Measurements from ENCODE around the gene ANGPTL2. TPM values are rescaled to one million over a fixed set of nuclear protein-coding genes. Genes with fewer than 3 reads are reported as not detected.

ANGPTL2 gene
- total RNA-seq, 2 experiments from 2014 or later: not detected

DNA sequence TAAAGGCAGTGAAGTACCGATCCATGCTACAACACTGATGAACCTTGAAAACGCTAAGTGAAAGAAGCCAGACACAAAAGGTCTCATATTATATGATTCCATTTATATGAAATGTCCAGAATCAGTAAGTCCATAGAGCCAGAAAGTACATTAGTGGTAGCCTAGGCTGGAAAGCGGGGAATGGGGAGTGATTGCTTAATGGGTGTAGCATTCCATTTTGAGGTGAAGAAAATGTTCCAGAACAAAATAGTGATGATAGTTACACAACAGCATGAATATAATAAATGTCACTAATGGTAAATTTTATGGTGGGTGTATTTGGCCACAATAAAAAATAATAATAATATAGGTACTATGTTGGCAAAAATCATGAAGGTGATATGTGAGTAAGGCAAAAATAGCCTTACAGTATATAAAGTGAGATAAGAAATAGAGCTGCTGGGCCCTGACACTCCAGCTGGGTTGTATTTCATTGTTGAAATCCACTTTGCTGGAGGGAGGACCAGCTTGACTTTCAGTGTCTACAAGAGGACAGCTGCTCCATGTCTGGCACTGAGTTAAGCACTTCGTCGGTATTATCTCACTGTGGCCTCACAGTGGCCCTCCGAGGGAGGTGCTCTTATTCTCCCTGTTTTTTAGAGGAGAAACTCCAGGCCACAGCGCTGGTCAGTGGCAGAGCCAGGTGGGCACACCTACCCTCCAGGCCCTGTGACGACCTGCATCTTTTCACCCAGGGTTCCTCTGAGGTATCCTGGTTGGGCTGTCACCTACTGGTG, 22.4 kb upstream of the ANGPTL2 start:
- intact Hi-C loops (cut with micrococcal nuclease; ENCODE audit: unreplicated experiment): no loop called here
- H4K20me1 ChIP-seq (ENCODE audit: insufficient read depth, low read length): no peaks in the 10 kb centered on the region
- H3K9me3 ChIP-seq (ENCODE audit: low read length): no peaks in the 10 kb centered on the region
- DNase-seq (ENCODE audit: low spot score): no peak
- no TSS peak for BruUV-seq (replicated peaks)
- H3K79me2 ChIP-seq (ENCODE audit: insufficient read depth, low read depth, low read length): no peaks in the 10 kb centered on the region
- POLR2A ChIA-PET: no interaction called here
- H3K27ac ChIP-seq (ENCODE audit: low read depth, low read length, poor library complexity, severe bottlenecking): no peak overlapping the region
- no peak overlapping the region for H3K4me3 ChIP-seq (ENCODE audit: low read depth, low read length, poor library complexity, severe bottlenecking)
- no peaks in the 10 kb centered on the region for H3K36me3 ChIP-seq (ENCODE audit: insufficient read depth, low read length)
- CTCF ChIA-PET (ENCODE audit: unreplicated experiment): no interaction called here
- H2AFZ ChIP-seq (ENCODE audit: low read length): no peak overlapping the region
- TF ChIP-seq, protein P1, sequence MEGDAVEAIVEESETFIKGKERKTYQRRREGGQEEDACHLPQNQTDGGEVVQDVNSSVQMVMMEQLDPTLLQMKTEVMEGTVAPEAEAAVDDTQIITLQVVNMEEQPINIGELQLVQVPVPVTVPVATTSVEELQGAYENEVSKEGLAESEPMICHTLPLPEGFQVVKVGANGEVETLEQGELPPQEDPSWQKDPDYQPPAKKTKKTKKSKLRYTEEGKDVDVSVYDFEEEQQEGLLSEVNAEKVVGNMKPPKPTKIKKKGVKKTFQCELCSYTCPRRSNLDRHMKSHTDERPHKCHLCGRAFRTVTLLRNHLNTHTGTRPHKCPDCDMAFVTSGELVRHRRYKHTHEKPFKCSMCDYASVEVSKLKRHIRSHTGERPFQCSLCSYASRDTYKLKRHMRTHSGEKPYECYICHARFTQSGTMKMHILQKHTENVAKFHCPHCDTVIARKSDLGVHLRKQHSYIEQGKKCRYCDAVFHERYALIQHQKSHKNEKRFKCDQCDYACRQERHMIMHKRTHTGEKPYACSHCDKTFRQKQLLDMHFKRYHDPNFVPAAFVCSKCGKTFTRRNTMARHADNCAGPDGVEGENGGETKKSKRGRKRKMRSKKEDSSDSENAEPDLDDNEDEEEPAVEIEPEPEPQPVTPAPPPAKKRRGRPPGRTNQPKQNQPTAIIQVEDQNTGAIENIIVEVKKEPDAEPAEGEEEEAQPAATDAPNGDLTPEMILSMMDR (conservative IDR thresholded peaks at IDR 0.05; ENCODE audit: low read length): no peak
- no peak for TF ChIP-seq EZH2phosphoT487 (IDR thresholded peaks at IDR 0.05; ENCODE audit: borderline replicate concordance, low read depth, low read length)
- no peaks in the 10 kb centered on the region for H3K9me2 ChIP-seq (ENCODE audit: insufficient read depth, low read length)
- H3K4me1 ChIP-seq (ENCODE audit: insufficient read depth, low read length, poor library complexity, severe bottlenecking): no peaks in the 10 kb centered on the region
- no peak overlapping the region for H3K4me2 ChIP-seq (ENCODE audit: low read length)

DNA sequence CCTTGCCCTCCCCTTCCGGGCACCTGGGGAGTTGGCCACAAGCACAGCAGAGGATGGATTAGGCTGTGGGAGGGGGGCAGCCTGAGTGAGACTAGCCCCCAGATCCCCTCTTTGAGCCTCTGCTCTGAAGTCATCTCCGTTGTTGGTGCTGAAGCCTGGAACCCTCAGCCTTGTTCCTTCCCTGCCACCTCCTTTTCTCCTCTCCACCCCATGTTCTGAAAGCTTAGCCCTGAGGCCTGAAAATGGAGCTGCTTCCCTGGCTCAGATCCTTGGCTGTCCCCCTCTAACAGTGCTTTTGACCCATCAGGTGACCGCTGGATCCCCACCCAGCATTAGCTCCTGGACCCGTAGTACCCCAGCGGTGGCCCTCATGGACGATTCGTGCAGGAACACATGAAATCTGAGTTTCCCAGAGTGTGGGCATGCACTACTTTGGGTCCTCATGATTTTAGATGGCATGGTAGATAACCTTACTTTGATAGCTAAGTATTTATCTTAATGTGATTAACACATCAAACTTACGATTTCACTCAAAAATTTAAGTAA, 21.6 kb upstream of the ANGPTL2 start:
- Histone ChIP-seq H2AFZ (ENCODE audit: low read length) (no peak overlapping the region), H3K9me3 (ENCODE audit: low read length) (no peaks in the 10 kb centered on the region), H3K79me2 (ENCODE audit: insufficient read depth, low read depth, low read length) (no peaks in the 10 kb centered on the region), H4K20me1 (ENCODE audit: insufficient read depth, low read length) (no peaks in the 10 kb centered on the region), H3K4me1 (ENCODE audit: insufficient read depth, low read length, poor library complexity, severe bottlenecking) (no peaks in the 10 kb centered on the region), H3K4me2 (ENCODE audit: low read length) (no peak overlapping the region), H3K4me3 (ENCODE audit: low read depth, low read length, poor library complexity, severe bottlenecking) (no peak overlapping the region), H3K27ac (ENCODE audit: low read depth, low read length, poor library complexity, severe bottlenecking) (no peak overlapping the region), H3K36me3 (ENCODE audit: insufficient read depth, low read length) (no peaks in the 10 kb centered on the region), H3K9me2 (ENCODE audit: insufficient read depth, low read length) (no peaks in the 10 kb centered on the region)
- TF ChIP-seq, protein P1 (conservative IDR thresholded peaks at IDR 0.05; ENCODE audit: low read length): no peak
- no TSS peak for BruUV-seq (replicated peaks)
- CTCF ChIA-PET (ENCODE audit: unreplicated experiment): no interaction called here
- POLR2A ChIA-PET: no interaction called here
- DNase-seq (ENCODE audit: low spot score): no peak
- intact Hi-C loops (cut with micrococcal nuclease; ENCODE audit: unreplicated experiment): no loop called here

DNA sequence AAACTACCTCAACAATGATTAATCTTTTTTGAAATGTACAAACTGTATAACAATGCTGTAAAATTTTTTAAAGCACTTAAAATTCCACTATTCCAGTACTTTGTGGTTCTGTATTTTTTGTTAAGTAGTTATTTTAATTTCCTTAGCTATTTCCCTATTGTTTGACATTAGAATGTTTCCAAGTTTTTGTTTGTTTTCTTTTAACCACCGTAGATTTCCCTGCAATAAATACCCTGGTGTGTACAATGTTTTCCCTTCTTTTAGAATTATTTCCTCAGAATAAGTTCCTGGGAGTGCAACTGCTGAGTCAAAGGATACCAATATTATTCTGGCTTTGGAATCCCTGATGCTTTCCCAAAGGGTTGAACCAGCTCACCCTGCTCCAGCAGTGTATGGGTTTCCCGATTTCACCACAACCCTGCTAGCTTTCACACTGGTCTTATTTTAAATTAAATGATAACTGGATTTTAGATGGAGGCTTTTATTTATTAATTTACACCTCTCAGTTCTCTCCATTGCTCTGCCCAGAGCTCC, 20.6 kb upstream of the ANGPTL2 start:
- H3K9me3 ChIP-seq (ENCODE audit: low read length): no peaks in the 10 kb centered on the region
- no peaks in the 10 kb centered on the region for H3K4me1 ChIP-seq (ENCODE audit: insufficient read depth, low read length, poor library complexity, severe bottlenecking)
- H3K4me2 ChIP-seq (ENCODE audit: low read length): no peak overlapping the region
- H3K9me2 ChIP-seq (ENCODE audit: insufficient read depth, low read length): no peaks in the 10 kb centered on the region
- no peak for DNase-seq (ENCODE audit: low spot score)
- POLR2A ChIA-PET: no interaction called here
- no peaks in the 10 kb centered on the region for H3K79me2 ChIP-seq (ENCODE audit: insufficient read depth, low read depth, low read length)
- no peaks in the 10 kb centered on the region for H3K36me3 ChIP-seq (ENCODE audit: insufficient read depth, low read length)
- H3K4me3 ChIP-seq (ENCODE audit: low read depth, low read length, poor library complexity, severe bottlenecking): no peak overlapping the region
- no peaks in the 10 kb centered on the region for H4K20me1 ChIP-seq (ENCODE audit: insufficient read depth, low read length)
- no TSS peak for BruUV-seq (replicated peaks)
- no peak for TF ChIP-seq EZH2phosphoT487 (IDR thresholded peaks at IDR 0.05; ENCODE audit: borderline replicate concordance, low read depth, low read length)
- TF ChIP-seq, protein P1 (conservative IDR thresholded peaks at IDR 0.05; ENCODE audit: low read length): no peak
- H2AFZ ChIP-seq (ENCODE audit: low read length): no peak overlapping the region
- intact Hi-C loops (cut with micrococcal nuclease; ENCODE audit: unreplicated experiment): no loop called here
- H3K27ac ChIP-seq (ENCODE audit: low read depth, low read length, poor library complexity, severe bottlenecking): no peak overlapping the region
- CTCF ChIA-PET (ENCODE audit: unreplicated experiment): interaction anchor here (0.6 kb wide), 1 partner anchor 228 kb away, joined by 3 read pairs; the partner anchor contains the start of gene RALGPS1
